Measurements from ENCODE around the gene SP140L. TPM values are rescaled to one million over a fixed set of nuclear protein-coding genes. Genes with fewer than 3 reads are reported as not detected.

SP140L gene
- total RNA-seq, 4 donors from 2014 or later = 4.8 to 17.2 (median 7.7) TPM

- Histone ChIP-seq H3K36me3 (peaks cover 0 to 22% (median 0%) of the 10 kb centered on the region in 3 donors), H3K4me3 (no peak overlapping the region), H3K9me3 (no peaks in the 10 kb centered on the region), H3K27me3 (no peaks in the 10 kb centered on the region), H3K27ac (no peak overlapping the region), H3K4me1 (peaks cover 0 to 8% (median 0%) of the 10 kb centered on the region in 3 donors)
- intact Hi-C loops (cut with DNase I) = no loop called here
- DNase-seq = no peak
- TF ChIP-seq CTCF (IDR thresholded peaks at IDR 0.05) (no peak), POLR2A (IDR thresholded peaks at IDR 0.05) (no peak)
- WGBS, 2 donors = 55 to 71% methylated on average over 1 of the region's 1 CpG
Measured at GRCh38 chr2:230343747-230344146, 16.8 kb downstream of the SP140L start.

- intact Hi-C loops (cut with DNase I) = no loop called here
- Histone ChIP-seq H3K27me3 (no peaks in the 10 kb centered on the region), H3K27ac (no peak overlapping the region), H3K4me1 (peaks cover 0 to 8% (median 0%) of the 10 kb centered on the region in 3 donors), H3K9me3 (no peaks in the 10 kb centered on the region), H3K36me3 (peaks cover 0 to 22% (median 0%) of the 10 kb centered on the region in 3 donors), H3K4me3 (no peak overlapping the region)
- DNase-seq = no peak
- WGBS, 2 donors = 93 to 100% methylated on average over 1 of the region's 1 CpG
- TF ChIP-seq POLR2A (IDR thresholded peaks at IDR 0.05) (no peak), CTCF (IDR thresholded peaks at IDR 0.05) (no peak)
Measured at GRCh38 chr2:230346465-230346864, 19.5 kb downstream of the SP140L start.

GRCh38 chr2:230346921-230347533 is 20.0 kb downstream of the SP140L start:
- TF ChIP-seq CTCF (IDR thresholded peaks at IDR 0.05) (no peak), POLR2A (IDR thresholded peaks at IDR 0.05) (no peak)
- 100% methylated on average over 1 of the region's 1 CpG; no CpG with 5 or more reads in 1 of the 2 donors for WGBS, 2 donors
- H3K4me3 ChIP-seq = no peak overlapping the region
- no peak for DNase-seq
- peaks cover 0 to 22% (median 0%) of the 10 kb centered on the region in 3 donors for H3K36me3 ChIP-seq
- no peaks in the 10 kb centered on the region for H3K9me3 ChIP-seq
- intact Hi-C loops (cut with DNase I) = no loop called here
- H3K27me3 ChIP-seq = no peaks in the 10 kb centered on the region
- H3K27ac ChIP-seq = no peak overlapping the region
- peaks cover 0 to 8% (median 0%) of the 10 kb centered on the region in 3 donors for H3K4me1 ChIP-seq

- no peak overlapping the region for H3K4me3 ChIP-seq
- no peaks in the 10 kb centered on the region for H3K9me3 ChIP-seq
- DNase-seq = no peak
- 80 to 86% methylated on average over 3 to 6 of the region's 6 CpGs for WGBS, 2 donors
- no peak for TF ChIP-seq POLR2A (IDR thresholded peaks at IDR 0.05)
- no peak for TF ChIP-seq CTCF (IDR thresholded peaks at IDR 0.05)
- no peak overlapping the region for H3K27ac ChIP-seq
- peaks cover 0 to 8% (median 0%) of the 10 kb centered on the region in 3 donors for H3K4me1 ChIP-seq
- H3K27me3 ChIP-seq = no peaks in the 10 kb centered on the region
- intact Hi-C loops (cut with DNase I) = no loop called here
- peaks cover 0 to 21% (median 0%) of the 10 kb centered on the region in 3 donors for H3K36me3 ChIP-seq
Measured at GRCh38 chr2:230347659-230348305, 20.8 kb downstream of the SP140L start.

- peaks cover 0 to 11% (median 0%) of the 10 kb centered on the region in 3 donors for H3K36me3 ChIP-seq
- no peaks in the 10 kb centered on the region for H3K27me3 ChIP-seq
- H3K4me1 ChIP-seq = peaks cover 0 to 8% (median 0%) of the 10 kb centered on the region in 3 donors
- no peak overlapping the region for H3K4me3 ChIP-seq
- no peak for DNase-seq
- intact Hi-C loops (cut with DNase I) = no loop called here
- no peak overlapping the region for H3K27ac ChIP-seq
- H3K9me3 ChIP-seq = no peaks in the 10 kb centered on the region
- TF ChIP-seq POLR2A (IDR thresholded peaks at IDR 0.05) (no peak), CTCF (IDR thresholded peaks at IDR 0.05) (no peak)
Measured at GRCh38 chr2:230348787-230349186, 21.8 kb downstream of the SP140L start.
